NK-92 treated with Interleukin-12 subunit alpha and Interleukin-12 subunit beta, amount 100 ng/mL, for 24 hours (cell line): ENCODE data around the gene ARID5B.

Experiments
- DNase-seq: peaks from one replicate; lab custom pipeline; 2025; lab: John Stamatoyannopoulos, UW

Gene ARID5B

GRCh38 chr10:61905837-61906561 lies 4.5 kb downstream of the ARID5B start:
- DNase-seq: no peak

- DNase-seq: no peak
These were observed 5.0 kb downstream of the ARID5B start for GRCh38 chr10:61906562-61906901.

GRCh38 chr10:61907011-61907410 lies 5.5 kb downstream of the ARID5B start:
- no peak for DNase-seq

- no peak for DNase-seq
These were observed 6.1 kb downstream of the ARID5B start for GRCh38 chr10:61907587-61907986.

GRCh38 chr10:61910226-61910805 lies 8.8 kb downstream of the ARID5B start:
- no peak for DNase-seq

- no peak for DNase-seq
These were observed 9.4 kb downstream of the ARID5B start for GRCh38 chr10:61910894-61911293.

GRCh38 chr10:61911425-61911824 lies 9.9 kb downstream of the ARID5B start:
- DNase-seq: no peak

- no peak for DNase-seq
These were observed 11.5 kb downstream of the ARID5B start for GRCh38 chr10:61912981-61913380.

GRCh38 chr10:61918140-61918539 lies 16.6 kb downstream of the ARID5B start:
- no peak for DNase-seq

- DNase-seq: no peak
These were observed 17.5 kb downstream of the ARID5B start for GRCh38 chr10:61918989-61919388.

GRCh38 chr10:61919646-61920215 lies 18.2 kb downstream of the ARID5B start:
- DNase-seq: no peak

- DNase-seq: no peak
These were observed 19.6 kb downstream of the ARID5B start for GRCh38 chr10:61921143-61921542.

GRCh38 chr10:61923210-61923949 lies 21.9 kb downstream of the ARID5B start:
- no peak for DNase-seq

- no peak for DNase-seq
These were observed 22.4 kb downstream of the ARID5B start for GRCh38 chr10:61923950-61924274.

GRCh38 chr10:61929555-61929954 lies 28.1 kb downstream of the ARID5B start:
- no peak for DNase-seq

GRCh38 chr10:61931620-61932332 lies 30.3 kb downstream of the ARID5B start:
- no peak for DNase-seq

GRCh38 chr10:61933859-61934555 lies 32.5 kb downstream of the ARID5B start:
- no peak for DNase-seq

- no peak for DNase-seq
These were observed 33.6 kb downstream of the ARID5B start for GRCh38 chr10:61935077-61935476.

- no peak for DNase-seq
These were observed 35.3 kb downstream of the ARID5B start for GRCh38 chr10:61936770-61937169.

GRCh38 chr10:61937631-61938351 lies 36.3 kb downstream of the ARID5B start:
- no peak for DNase-seq

- no peak for DNase-seq
These were observed 38.4 kb downstream of the ARID5B start for GRCh38 chr10:61939902-61940301.
